GM12878 (cell line): ENCODE results near the gene OTC.

ENCODE experiments used
- EZH2 ChIP-seq: IDR thresholded peaks from 2 replicates; pipeline ENCODE4 v1.6.1; 2012; ENCODE audit warnings: low read depth, mild to moderate bottlenecking, control low read depth, inconsistent platforms, low read length, borderline replicate concordance; ENCODE audit not compliant: control insufficient read depth
- FOXM1 ChIP-seq: IDR thresholded peaks from 2 replicates; pipeline ENCODE4 v1.6.1; 2012; ENCODE audit warnings: low read depth, mild to moderate bottlenecking, inconsistent platforms, low read length, moderate library complexity
- POLR2A ChIP-seq: IDR thresholded peaks from 2 replicates; pipeline ENCODE4 v1.6.1; 2011; ENCODE audit warnings: low read depth, mild to moderate bottlenecking, low read length
- RBBP5 ChIP-seq: fragments of 200-600 bp; sonication (generic); conservative IDR thresholded peaks from 2 replicates; pipeline ENCODE4 v1.6.1; 2016
- SIN3A ChIP-seq: IDR thresholded peaks from 2 replicates; pipeline ENCODE4 v1.6.1; 2012; ENCODE audit warnings: low read depth, low read length, improper control_type of control experiment
- TF ChIP-seq, protein P1 (sequence below): IDR thresholded peaks from 2 replicates; pipeline ENCODE4 v1.6.1; 2012; ENCODE audit warnings: low read depth, low read length, improper control_type of control experiment
- TF ChIP-seq, protein P2 (sequence below), 3 experiments: IDR thresholded peaks in 2 of 3; conservative IDR thresholded peaks in 1 of 3; 2 replicates each; pipeline ENCODE4 v1.5.1; 2011; ENCODE audit warnings: low read depth in 3 of 3, low read length in 3 of 3, mild to moderate bottlenecking in 3 of 3, control low read depth in 2 of 3, moderate library complexity in 2 of 3, inconsistent platforms in 1 of 3, mixed read lengths in 1 of 3; ENCODE audit not compliant: control insufficient read depth in 2 of 3, insufficient read depth in 1 of 3; ENCODE audit errors: extremely low read depth in 1 of 3
- TF ChIP-seq, protein P3 (sequence below): fragments of 450-650 bp; formaldehyde crosslinking; IDR thresholded peaks from 2 replicates; pipeline ENCODE4 v1.4.0; 2020; ENCODE audit warnings: mild to moderate bottlenecking, moderate library complexity
- TF ChIP-seq, protein P4 (sequence below): IDR thresholded peaks from 2 replicates; pipeline ENCODE4 v1.6.1; 2012; ENCODE audit warnings: low read depth, low read length, improper control_type of control experiment
- TF ChIP-seq, protein P5 (sequence below): IDR thresholded peaks from 2 replicates; pipeline ENCODE4 v1.6.1; 2011; ENCODE audit warnings: low read depth, low read length, improper control_type of control experiment, borderline replicate concordance
- TF ChIP-seq, protein P6 (sequence below): fragments of 450-650 bp; IDR thresholded peaks from 2 replicates; pipeline ENCODE4 v1.6.1; 2017; ENCODE audit warnings: mild to moderate bottlenecking

DNA sequence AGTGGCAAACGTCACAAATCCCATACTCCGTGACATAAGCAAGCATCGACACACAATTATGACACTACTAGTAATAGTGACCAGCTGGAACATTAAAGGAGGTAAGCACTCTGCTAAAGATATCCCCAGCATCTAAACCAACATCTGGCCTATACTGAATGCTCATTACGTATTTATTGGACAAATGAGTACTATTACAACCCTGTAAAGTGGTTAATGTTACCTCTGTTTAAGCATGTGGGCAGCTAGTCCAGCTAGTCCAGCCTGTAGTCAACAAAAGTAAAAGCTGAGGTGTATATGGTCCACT lies 24.7 kb upstream of the OTC start:
- no peak for TF ChIP-seq FOXM1
- no peak for TF ChIP-seq RBBP5
- TF ChIP-seq, protein P1, sequence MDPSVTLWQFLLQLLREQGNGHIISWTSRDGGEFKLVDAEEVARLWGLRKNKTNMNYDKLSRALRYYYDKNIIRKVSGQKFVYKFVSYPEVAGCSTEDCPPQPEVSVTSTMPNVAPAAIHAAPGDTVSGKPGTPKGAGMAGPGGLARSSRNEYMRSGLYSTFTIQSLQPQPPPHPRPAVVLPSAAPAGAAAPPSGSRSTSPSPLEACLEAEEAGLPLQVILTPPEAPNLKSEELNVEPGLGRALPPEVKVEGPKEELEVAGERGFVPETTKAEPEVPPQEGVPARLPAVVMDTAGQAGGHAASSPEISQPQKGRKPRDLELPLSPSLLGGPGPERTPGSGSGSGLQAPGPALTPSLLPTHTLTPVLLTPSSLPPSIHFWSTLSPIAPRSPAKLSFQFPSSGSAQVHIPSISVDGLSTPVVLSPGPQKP, result no peak
- TF ChIP-seq, protein P2, sequence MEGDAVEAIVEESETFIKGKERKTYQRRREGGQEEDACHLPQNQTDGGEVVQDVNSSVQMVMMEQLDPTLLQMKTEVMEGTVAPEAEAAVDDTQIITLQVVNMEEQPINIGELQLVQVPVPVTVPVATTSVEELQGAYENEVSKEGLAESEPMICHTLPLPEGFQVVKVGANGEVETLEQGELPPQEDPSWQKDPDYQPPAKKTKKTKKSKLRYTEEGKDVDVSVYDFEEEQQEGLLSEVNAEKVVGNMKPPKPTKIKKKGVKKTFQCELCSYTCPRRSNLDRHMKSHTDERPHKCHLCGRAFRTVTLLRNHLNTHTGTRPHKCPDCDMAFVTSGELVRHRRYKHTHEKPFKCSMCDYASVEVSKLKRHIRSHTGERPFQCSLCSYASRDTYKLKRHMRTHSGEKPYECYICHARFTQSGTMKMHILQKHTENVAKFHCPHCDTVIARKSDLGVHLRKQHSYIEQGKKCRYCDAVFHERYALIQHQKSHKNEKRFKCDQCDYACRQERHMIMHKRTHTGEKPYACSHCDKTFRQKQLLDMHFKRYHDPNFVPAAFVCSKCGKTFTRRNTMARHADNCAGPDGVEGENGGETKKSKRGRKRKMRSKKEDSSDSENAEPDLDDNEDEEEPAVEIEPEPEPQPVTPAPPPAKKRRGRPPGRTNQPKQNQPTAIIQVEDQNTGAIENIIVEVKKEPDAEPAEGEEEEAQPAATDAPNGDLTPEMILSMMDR (IDR thresholded peaks at IDR 0.05 in 2 of 3, conservative IDR thresholded peaks at IDR 0.05 in 1 of 3; ENCODE audit: control insufficient read depth in 2 of 3, extremely low read depth in 1 of 3, insufficient read depth in 1 of 3, low read depth in 3 of 3, low read length in 3 of 3), result no peak
- TF ChIP-seq, protein P3, sequence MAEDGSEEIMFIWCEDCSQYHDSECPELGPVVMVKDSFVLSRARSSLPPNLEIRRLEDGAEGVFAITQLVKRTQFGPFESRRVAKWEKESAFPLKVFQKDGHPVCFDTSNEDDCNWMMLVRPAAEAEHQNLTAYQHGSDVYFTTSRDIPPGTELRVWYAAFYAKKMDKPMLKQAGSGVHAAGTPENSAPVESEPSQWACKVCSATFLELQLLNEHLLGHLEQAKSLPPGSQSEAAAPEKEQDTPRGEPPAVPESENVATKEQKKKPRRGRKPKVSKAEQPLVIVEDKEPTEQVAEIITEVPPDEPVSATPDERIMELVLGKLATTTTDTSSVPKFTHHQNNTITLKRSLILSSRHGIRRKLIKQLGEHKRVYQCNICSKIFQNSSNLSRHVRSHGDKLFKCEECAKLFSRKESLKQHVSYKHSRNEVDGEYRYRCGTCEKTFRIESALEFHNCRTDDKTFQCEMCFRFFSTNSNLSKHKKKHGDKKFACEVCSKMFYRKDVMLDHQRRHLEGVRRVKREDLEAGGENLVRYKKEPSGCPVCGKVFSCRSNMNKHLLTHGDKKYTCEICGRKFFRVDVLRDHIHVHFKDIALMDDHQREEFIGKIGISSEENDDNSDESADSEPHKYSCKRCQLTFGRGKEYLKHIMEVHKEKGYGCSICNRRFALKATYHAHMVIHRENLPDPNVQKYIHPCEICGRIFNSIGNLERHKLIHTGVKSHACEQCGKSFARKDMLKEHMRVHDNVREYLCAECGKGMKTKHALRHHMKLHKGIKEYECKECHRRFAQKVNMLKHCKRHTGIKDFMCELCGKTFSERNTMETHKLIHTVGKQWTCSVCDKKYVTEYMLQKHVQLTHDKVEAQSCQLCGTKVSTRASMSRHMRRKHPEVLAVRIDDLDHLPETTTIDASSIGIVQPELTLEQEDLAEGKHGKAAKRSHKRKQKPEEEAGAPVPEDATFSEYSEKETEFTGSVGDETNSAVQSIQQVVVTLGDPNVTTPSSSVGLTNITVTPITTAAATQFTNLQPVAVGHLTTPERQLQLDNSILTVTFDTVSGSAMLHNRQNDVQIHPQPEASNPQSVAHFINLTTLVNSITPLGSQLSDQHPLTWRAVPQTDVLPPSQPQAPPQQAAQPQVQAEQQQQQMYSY (CRISPR knock-in tag), result no peak
- TF ChIP-seq EZH2, result no peak
- TF ChIP-seq SIN3A, result no peak
- no peak for TF ChIP-seq POLR2A
- TF ChIP-seq, protein P4, sequence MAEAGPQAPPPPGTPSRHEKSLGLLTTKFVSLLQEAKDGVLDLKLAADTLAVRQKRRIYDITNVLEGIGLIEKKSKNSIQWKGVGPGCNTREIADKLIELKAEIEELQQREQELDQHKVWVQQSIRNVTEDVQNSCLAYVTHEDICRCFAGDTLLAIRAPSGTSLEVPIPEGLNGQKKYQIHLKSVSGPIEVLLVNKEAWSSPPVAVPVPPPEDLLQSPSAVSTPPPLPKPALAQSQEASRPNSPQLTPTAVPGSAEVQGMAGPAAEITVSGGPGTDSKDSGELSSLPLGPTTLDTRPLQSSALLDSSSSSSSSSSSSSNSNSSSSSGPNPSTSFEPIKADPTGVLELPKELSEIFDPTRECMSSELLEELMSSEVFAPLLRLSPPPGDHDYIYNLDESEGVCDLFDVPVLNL, result no peak
- TF ChIP-seq, protein P5, sequence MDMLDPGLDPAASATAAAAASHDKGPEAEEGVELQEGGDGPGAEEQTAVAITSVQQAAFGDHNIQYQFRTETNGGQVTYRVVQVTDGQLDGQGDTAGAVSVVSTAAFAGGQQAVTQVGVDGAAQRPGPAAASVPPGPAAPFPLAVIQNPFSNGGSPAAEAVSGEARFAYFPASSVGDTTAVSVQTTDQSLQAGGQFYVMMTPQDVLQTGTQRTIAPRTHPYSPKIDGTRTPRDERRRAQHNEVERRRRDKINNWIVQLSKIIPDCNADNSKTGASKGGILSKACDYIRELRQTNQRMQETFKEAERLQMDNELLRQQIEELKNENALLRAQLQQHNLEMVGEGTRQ, result no peak
- TF ChIP-seq, protein P6, sequence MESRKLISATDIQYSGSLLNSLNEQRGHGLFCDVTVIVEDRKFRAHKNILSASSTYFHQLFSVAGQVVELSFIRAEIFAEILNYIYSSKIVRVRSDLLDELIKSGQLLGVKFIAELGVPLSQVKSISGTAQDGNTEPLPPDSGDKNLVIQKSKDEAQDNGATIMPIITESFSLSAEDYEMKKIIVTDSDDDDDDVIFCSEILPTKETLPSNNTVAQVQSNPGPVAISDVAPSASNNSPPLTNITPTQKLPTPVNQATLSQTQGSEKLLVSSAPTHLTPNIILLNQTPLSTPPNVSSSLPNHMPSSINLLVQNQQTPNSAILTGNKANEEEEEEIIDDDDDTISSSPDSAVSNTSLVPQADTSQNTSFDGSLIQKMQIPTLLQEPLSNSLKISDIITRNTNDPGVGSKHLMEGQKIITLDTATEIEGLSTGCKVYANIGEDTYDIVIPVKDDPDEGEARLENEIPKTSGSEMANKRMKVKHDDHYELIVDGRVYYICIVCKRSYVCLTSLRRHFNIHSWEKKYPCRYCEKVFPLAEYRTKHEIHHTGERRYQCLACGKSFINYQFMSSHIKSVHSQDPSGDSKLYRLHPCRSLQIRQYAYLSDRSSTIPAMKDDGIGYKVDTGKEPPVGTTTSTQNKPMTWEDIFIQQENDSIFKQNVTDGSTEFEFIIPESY, result no peak
